NCI-H1105 treated with DMSO at 0.1 percent for 48 hours (cell line): ENCODE measurements around the gene CACNA1I.

ENCODE experiments used
- DNase-seq: peaks from one replicate; lab custom pipeline; 2025; lab: John Stamatoyannopoulos, UW

The CACNA1I gene

DNA sequence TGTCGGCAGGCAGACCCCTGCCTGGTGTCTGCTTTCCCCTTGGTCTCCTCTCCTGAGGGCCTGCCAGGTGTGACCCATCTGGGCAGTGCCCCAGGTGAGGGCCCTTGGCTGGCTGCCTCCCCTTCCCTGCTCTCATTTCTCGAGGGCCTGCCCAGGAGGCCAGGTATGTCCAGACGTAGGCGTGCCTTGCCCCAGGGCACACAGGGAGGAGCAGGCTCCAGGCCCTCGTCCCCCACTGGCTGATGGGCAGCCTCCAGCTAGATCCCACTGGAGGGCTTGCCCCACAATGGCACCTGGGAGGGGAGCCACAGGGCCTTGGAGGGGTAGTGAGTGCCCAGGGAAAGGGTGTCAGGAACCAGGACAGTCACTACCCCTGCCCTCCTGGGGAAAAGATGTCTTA is 95.9 kb downstream of the CACNA1I start:
- DNase-seq: no peak

DNA sequence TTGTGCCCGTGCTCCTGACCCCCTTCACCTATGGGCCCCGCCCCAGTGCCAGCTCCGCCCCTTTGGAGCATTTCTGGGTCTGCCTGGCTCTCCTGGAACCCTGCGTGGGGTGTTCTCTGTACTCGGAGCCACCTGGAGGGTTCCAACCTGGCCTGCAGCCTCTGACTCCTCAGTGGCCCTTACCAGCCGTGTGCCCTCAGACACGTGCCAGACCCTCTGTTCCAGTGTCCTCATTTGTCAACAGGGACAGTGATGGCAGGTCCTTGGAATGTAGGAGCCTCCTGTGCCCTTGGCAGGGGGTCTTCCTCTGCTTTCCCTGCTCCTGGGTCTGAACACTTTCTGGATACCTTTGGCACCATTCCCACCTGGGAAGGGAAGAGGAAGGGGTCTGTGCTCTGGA is 96.4 kb downstream of the CACNA1I start:
- DNase-seq: no peak

DNA sequence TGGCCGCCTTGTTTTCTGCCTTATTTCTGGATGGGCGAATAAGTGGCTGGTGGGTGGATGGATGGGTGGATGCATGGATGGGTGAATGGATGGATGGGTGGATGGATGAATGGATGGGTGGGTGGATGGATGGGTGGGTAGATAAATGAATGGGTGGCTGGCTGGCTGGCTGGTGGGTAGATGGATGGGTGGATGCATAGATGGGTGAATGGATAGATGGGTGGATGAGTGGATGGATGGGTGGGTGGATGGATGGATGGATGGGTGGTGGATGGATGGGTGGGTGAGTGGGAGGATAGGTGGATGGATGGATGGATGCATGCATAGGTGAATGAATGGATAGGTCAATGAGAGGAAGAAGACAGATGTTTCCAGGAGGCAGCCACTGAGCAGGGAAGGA is 98.9 kb downstream of the CACNA1I start:
- no peak for DNase-seq

DNA sequence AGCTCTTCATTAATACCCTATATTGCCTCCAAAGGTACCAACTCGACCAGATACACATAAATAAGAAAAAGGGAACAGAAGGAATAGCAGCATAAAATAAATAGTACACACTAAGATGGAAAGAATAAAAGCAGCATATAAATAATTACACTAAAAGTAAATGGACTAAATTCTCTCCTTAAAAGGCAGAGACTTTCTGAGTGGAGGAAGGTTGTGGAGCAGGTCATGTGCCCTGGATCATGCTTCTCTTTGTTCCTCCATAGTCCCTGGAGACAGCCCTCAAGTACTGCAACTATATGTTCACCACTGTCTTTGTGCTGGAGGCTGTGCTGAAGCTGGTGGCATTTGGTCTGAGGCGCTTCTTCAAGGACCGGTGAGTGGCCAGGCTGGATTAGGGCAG is 101.4 kb downstream of the CACNA1I start:
- no peak for DNase-seq

DNA sequence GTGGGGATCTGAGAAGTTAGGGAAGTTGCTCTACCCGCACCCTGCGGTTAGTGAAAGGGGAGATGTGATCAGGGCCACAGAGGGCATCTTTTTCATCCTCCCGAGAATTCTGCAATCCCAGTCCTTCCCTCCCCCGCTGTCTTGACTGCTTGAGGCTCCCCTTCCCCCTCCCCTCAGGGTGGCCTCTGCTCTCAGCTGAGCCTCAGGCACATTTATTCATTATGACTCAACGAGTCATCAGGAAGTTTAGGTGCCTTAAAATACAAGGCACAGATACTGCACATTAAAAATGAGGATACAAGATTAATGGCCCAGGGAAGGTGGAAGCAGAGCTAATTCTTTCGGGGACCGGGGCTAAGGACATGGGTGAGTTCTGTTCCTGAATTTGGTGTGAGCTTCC is 104.0 kb downstream of the CACNA1I start:
- DNase-seq: no peak

DNA sequence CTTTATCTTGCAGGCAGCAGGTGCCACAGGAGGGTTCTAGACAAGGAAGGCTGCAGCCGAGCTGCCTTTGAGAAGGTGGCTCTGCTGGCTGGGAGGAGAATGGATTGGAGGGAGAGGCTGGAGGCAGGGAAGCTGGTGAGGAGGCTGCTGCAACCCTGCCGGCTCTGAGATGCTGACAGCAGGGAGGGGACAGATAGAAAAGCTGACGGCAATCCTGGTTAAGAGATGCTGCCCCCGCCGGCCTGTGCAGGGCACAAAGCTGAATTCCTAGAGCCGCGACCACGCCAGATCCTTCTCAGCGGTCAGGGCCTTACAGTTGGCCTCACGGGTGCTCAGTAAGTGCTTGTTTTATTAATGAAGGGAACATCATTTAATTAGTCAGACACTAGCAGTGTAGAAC is 105.4 kb downstream of the CACNA1I start:
- DNase-seq: no peak

DNA sequence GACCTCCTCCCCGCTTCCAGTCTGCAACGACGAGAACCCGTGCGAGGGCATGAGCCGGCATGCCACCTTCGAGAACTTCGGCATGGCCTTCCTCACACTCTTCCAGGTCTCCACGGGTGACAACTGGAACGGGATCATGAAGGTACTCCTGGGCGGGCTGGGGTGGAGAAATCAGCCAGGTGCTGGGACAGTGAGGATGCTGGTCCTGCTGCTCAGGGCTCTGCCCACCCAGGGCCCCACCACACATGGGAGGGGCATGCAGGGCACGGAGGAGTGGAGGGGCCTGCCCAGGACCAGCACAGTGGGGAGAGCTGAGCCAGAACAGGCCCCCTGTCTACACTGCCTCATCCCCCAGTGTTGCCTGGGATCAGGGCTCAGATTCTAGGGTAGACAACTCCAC is 107.4 kb downstream of the CACNA1I start:
- no peak for DNase-seq

DNA sequence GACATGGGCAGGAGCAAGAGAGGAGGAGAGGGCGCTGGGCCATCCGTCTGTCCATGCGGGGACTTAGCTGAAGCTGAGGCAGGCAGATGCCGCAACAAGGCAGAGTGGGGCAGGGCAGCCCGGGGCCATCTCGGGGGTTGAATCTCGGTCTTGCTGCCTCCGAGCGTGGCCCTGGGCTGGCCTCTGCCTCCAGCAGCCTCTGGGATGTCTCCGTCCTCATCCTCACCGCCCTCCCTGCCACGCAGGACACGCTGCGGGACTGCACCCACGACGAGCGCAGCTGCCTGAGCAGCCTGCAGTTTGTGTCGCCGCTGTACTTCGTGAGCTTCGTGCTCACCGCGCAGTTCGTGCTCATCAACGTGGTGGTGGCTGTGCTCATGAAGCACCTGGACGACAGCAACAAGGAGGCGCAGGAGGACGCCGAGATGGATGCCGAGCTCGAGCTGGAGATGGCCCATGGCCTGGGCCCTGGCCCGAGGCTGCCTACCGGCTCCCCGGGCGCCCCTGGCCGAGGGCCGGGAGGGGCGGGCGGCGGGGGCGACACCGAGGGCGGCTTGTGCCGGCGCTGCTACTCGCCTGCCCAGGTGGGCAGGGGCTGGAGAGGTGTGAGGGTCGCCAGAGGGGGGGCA is 108.4 kb downstream of the CACNA1I start:
- no peak for DNase-seq

DNA sequence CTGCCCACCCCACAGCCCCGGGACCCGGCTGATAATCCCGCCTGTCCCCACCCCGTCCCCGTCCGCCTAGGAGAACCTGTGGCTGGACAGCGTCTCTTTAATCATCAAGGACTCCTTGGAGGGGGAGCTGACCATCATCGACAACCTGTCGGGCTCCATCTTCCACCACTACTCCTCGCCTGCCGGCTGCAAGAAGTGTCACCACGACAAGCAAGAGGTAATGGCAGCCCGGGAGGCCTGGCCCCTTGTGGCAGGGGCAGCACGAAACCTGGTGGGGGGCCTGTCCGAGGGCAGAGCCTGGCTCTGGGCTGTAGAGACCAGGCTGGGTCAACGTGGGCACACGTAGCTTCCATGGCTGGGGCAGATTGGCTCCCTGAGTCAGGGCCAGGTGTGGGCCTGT is 109.1 kb downstream of the CACNA1I start:
- no peak for DNase-seq

DNA sequence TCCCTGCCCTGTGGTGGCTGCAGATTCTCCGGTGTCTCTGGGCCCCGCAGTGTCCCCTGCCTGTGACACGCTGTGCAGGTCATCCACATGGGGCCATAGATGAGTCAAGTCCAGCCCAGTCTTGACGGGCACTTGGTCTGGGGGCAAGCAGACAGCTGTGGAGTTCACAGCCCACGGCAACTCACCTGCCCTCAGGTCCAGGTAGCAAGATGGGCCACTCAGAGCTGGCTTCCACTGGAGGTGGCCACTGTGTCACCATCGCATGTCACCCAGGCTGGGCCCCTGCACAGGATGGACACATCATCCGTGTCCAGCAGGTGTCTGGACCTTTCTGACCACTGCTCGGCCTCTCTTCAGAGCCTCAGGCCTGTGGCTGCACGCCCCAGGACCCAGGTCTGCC is 109.9 kb downstream of the CACNA1I start:
- DNase-seq: no peak

DNA sequence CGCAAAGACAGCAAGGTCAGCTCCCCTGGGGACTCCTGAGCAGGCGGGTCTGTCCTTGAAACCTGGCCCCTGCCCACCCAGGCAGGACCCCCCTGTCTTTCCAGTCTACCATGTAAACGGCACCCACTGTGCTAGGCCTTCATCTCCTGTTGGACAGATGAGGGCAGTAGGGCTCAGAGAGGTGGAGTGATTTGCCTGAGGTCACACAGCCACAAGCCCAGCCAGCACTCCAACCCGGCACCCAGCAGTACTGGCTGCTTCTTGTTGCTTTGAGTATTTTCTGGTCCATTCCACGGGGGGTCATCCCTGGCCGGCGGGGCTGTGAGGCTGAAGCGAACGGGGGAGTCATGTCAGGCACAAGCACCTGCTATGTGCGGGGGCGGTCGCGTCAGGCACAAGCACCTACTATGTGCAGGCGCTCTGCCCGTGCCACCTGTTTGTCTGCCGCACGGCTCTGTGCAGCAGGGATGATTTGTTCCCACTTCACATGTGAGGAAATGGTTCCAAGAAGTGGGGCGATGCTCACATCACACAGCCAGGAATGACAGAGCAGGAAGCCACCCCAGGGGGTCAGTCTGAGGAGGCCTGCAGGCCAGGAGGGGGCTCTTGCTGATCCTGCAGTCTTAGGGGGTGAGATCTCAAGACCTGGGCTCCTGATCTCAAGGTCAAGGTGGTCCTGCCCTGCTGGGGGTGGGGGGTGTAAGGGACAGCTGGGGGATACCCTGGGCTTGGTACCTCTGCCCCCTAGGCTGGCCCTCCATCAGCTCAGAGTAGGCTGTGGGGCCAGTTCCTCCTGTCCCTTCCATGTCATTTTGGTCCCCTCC is 110.7 kb downstream of the CACNA1I start:
- no peak for DNase-seq

DNA sequence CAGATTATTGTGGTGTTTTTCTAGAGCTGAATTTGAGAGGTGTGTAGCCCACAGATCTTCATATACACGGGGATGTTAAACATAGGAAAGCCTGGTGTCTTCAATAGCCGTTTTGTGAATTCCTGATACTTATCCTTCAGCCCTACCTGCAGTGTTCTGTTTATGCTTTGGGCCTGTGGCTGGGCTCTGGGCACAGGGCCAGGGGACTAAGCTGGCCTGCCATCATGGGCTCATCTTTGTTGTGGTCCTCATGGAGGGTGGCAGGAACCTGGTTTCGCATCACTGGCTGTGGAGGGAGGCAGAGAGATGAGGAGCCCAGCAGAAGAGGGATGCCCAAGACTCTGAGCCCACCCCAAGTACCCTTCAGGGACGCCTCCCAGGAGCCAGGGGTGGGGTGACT is 112.4 kb downstream of the CACNA1I start:
- DNase-seq: no peak

DNA sequence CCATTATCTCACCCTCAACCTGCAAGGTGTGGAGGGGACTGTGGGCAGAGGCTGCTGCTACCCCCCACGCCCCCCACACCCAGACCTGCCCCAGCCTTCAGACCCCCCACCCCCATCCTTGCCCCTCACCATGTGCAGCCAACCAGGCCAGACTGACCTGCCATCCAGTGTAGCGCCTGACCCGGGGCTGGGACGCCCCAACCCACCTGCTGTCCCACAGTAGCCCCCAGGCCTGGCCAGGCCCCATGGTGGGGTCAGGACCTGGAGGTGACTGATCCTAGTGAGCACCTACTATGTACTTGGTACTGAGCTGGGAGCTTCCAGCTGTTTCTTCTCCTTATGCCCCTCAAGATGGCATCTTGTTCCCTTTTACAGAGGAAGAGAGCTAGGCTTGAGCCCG is 113.1 kb downstream of the CACNA1I start:
- no peak for DNase-seq

DNA sequence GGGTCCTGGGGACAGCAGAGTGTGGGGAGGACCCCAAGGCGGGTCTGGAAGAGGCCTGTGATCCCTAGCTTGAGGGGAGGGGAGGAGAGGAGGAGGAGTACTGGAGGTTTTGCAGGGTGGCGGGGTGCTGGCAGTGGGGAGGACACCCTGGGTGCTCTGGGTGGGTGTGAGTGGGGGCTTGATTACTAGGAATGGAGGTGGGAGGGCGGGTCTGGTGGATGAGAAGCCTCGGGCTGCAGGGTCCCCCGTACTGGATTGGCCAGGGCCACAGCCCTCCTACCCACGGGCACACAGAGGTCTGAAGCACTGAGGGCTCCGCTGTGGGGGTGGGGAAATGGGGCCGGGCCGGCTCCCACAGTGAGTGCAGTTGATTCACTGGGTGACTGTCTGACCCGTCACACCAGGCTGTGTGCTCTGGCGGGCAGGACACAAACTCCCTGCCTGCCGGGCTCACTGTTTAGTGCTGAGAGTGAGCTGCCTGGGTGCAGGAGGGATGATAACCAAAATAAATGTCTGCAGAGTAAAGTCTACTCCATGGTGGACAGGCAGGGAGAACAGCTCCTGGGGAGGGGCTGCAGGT is 114.2 kb downstream of the CACNA1I start:
- no peak for DNase-seq

DNA sequence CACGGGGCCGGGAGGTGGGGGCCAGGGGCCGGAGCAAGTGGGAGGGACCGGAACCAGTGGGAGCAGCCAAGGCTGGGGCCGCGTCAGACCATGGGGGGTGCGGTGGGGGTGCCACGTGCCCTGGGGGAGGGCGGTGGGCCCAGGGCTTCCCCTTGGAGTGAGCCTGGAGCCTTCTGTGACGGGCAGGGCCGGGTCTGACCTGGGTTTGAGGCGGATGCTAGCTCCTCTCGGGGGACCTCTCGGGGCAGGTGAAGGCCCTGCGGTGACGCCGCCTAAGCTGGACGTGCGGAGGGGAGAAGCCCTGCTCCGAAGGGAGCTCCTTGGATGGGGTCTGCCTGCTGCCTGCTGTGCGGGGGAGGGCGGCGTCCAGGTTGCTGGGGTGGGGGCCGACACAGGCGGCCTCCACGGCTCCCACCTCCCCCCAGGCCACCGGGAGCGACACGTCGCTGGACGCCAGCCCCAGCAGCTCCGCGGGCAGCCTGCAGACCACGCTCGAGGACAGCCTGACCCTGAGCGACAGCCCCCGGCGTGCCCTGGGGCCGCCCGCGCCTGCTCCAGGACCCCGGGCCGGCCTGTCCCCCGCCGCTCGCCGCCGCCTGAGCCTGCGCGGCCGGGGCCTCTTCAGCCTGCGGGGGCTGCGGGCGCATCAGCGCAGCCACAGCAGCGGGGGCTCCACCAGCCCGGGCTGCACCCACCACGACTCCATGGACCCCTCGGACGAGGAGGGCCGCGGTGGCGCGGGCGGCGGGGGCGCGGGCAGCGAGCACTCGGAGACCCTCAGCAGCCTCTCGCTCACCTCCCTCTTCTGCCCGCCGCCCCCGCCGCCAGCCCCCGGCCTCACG is 115.0 kb downstream of the CACNA1I start:
- DNase-seq: no peak

DNA sequence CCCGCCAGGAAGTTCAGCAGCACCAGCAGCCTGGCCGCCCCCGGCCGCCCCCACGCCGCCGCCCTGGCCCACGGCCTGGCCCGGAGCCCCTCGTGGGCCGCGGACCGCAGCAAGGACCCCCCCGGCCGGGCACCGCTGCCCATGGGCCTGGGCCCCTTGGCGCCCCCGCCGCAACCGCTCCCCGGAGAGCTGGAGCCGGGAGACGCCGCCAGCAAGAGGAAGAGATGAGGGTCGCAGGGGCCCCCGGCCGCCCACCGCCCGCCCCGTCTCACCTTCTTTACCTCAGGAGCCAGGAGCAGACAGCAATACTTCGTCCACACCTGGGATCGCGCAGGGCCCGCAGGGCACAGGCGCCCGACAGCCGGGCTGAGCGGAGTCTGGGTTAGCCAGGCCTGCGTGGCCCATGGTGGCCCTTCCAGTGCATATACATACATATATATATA is 115.6 kb downstream of the CACNA1I start:
- DNase-seq: no peak

DNA sequence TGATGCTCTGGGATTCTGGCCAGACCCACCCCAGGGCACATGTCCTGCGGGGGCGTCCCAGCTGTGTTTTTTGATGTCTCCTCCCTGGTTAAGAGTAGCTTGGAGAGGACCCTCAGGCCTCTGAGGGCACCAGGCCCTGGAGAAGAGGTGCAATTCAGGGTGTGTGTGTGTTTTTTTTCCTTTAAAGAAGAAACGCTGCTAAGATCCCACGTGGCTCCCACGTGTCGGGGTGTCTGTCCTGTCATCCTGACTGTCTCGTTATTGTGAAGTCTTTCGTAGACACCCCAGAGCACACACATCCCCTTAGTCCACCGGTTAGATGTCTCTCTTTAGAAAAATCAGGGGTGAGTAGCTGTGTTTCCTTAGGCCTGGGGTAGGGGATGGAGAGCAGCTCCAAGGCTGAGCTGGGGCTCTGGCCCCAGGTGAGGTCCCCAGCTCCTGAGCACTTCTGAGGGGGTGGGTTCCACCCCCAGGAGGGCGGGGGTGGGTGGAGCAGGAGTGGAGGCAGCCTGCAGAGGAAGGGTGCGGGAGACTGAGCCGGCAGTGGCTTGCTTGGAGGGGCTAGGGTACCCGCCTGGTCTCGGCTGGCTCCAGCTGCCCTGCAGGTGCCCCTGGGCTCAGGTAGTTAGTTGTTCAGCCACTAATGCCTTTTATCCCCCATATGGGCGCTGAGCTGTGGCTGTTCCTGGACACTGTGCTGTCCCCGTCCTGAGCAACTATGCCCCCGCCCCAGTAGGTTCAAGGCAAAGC is 116.4 kb downstream of the CACNA1I start:
- DNase-seq: no peak

DNA sequence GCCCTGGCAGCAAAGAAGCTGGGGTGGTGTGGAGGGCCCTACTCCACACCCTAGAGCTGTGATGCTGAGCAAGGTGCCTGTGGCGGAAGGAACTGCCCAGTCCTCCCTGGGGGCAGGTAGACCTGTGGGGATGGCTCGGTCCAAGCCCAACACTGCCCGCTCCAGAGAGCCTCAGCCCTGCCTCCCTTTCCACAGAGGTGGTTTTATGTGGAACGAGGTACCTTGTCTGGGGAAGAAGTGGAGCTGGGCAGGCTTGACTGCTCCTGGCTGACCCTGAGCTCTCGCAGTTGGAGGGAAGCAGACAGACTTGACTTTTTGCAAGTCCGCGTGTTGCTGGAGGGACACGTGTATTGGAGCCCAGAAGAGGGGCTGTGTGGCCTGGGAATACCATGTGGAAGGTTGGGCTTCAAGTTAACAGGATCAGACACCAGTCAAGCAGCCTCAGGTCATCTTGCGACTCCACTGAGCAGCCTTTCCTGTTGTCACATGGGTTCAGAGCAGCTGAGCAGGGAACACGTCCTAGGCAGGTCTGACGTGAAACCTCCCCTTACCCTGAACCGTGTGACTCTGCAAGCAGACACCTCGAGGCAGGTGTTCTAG is 117.7 kb downstream of the CACNA1I start:
- DNase-seq: no peak

DNA sequence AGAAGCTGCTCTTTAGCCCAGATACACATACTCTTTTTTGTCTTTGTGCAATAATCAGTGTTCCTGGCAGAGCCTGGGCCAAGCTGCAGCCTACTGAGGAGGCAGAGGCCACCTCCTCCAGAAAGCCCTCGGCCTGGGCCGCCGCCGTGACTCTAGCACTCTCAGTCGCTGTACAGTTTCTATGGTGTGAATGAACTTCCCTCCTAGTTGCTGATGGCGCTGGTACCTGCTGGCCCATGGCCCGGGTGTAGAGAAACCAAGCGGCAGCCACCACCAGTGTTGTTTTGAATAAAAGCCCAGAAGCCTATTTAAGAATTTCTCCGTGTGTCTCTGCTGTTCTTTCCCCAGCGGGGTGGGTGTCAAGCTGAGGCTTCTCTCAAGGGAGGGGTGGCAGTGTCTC is 118.9 kb downstream of the CACNA1I start:
- DNase-seq: no peak

DNA sequence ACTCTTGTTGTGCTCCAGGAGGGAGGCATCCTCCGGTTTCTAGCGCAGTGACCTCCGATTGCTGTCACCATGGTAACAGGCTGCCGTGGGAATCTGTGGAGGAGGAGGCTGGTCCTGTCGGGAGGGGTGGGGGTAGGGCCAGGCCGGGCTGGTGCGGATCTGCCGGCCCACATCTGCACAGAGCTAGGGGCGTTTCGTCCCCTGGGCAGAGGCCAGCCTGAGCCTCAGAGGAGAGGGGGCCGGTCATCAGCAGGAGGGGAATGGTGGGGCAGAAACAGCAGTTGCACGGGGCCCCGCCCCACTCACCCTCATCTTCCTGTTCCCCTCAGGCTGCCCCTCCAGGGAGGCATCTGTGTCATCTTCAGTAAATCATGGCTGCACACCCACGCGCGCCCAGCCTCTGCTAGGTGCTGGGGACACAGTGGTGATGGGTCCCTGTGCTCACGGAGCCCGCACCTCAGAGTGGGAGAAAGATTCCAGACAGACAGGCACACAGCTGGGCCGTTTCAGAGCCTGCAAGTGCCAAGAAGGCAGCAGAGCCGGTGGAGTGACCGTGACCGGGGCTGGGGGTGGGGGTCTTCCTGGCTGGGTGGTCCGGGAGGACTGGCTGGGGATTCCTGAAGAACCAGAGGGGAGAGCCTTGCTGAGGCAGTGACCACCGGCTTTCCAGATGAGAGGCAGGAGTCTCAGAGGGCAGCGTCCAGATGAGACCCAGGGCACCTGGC is 120.5 kb downstream of the CACNA1I start:
- DNase-seq: no peak
